ENCODE data around the gene LONP1.

Gene LONP1

GRCh38 chr19:5645409-5645808, 74.5 kb downstream of the LONP1 start:
- no peak for DNase-seq (ENCODE audit: low read depth in 2 of 2)

DNA sequence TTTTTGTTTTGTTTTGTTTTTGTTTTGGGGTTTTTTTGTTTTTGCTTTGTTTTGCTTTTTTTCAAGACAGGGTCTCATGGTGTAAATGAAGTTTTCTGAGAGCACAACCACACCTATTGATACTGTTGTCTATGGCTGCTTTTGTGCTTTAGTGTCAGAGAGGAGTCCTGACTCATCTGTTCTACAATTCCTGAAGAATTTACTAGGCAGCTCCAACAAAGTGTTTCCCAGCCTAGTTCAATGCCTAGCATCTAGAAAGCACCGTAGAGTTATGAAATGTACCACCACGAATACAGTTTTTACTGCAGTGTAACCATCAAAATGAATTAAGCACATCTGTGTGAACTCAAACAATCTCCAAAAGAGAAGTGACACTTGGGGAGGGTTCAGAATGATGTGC, 75.9 kb downstream of the LONP1 start:
- DNase-seq (ENCODE audit: low read depth in 2 of 2) = no peak

- DNase-seq (ENCODE audit: low read depth in 2 of 2) = no peak
Observed at GRCh38 chr19:5643060-5643459, 76.9 kb downstream of the LONP1 start.

GRCh38 chr19:5642204-5642603, 77.7 kb downstream of the LONP1 start:
- no peak for DNase-seq (ENCODE audit: low read depth in 2 of 2)

Measured in stimulated activated CD8-positive, alpha-beta memory T cell treated with anti-CD3 and anti-CD28 coated beads, Interleukin-7, amount 100 ng/mL, for 4 hours (primary cell).